ENCODE results near the gene CRYZL1.

The CRYZL1 gene

GRCh38 chr21:33568448-33568847, 73.1 kb downstream of the CRYZL1 start:
- no peak for ATAC-seq
- TF ChIP-seq ZC3H10 (CRISPR knock-in tag; IDR thresholded peaks at IDR 0.05) (no peak), ISL1 (CRISPR knock-in tag; IDR thresholded peaks at IDR 0.05) (no peak), CSRNP3 (CRISPR knock-in tag; IDR thresholded peaks at IDR 0.05) (no peak), PATZ1 (CRISPR knock-in tag; IDR thresholded peaks at IDR 0.05; ENCODE audit: borderline replicate concordance) (no peak), SNAI2 (CRISPR knock-in tag; IDR thresholded peaks at IDR 0.05) (no peak), TSHZ2 (CRISPR knock-in tag; IDR thresholded peaks at IDR 0.05) (no peak), ZNF70 (CRISPR knock-in tag; IDR thresholded peaks at IDR 0.05) (no peak), ZNF565 (CRISPR knock-in tag; conservative IDR thresholded peaks at IDR 0.05; ENCODE audit: low read depth) (no peak), BACH2 (CRISPR knock-in tag; IDR thresholded peaks at IDR 0.05; ENCODE audit: borderline replicate concordance) (no peak), ZNF8 (CRISPR knock-in tag; IDR thresholded peaks at IDR 0.05) (no peak), TOX (CRISPR knock-in tag; IDR thresholded peaks at IDR 0.05; ENCODE audit: borderline replicate concordance) (no peak), GLIS3 (CRISPR knock-in tag; IDR thresholded peaks at IDR 0.05) (no peak), ZFP30 (CRISPR knock-in tag; IDR thresholded peaks at IDR 0.05) (no peak), RARB (CRISPR knock-in tag; IDR thresholded peaks at IDR 0.05) (no peak), POU6F1 (CRISPR knock-in tag; IDR thresholded peaks at IDR 0.05; ENCODE audit: borderline replicate concordance, low read depth) (no peak), TCF4 (CRISPR knock-in tag; IDR thresholded peaks at IDR 0.05; ENCODE audit: borderline replicate concordance) (no peak), CSDC2 (CRISPR knock-in tag; IDR thresholded peaks at IDR 0.05) (no peak), ZFP3 (CRISPR knock-in tag; IDR thresholded peaks at IDR 0.05) (no peak)

- TF ChIP-seq ARNTL (CRISPR knock-in tag; IDR thresholded peaks at IDR 0.05; ENCODE audit: borderline replicate concordance, low read depth): no peak
- no peak for TF ChIP-seq CSDC2 (CRISPR knock-in tag; IDR thresholded peaks at IDR 0.05)
- TF ChIP-seq ZNF8 (CRISPR knock-in tag; IDR thresholded peaks at IDR 0.05): no peak
- TF ChIP-seq CREB5 (CRISPR knock-in tag; IDR thresholded peaks at IDR 0.05; ENCODE audit: low read depth): no peak
- no peak for TF ChIP-seq TOX (CRISPR knock-in tag; IDR thresholded peaks at IDR 0.05; ENCODE audit: borderline replicate concordance)
- no peak for TF ChIP-seq TSHZ2 (CRISPR knock-in tag; IDR thresholded peaks at IDR 0.05)
- TF ChIP-seq ZC3H10 (CRISPR knock-in tag; IDR thresholded peaks at IDR 0.05): no peak
- TF ChIP-seq CSRNP3 (CRISPR knock-in tag; IDR thresholded peaks at IDR 0.05): no peak
- no peak for TF ChIP-seq GLIS3 (CRISPR knock-in tag; IDR thresholded peaks at IDR 0.05)
- no peak for ATAC-seq
Observed at GRCh38 chr21:33567914-33568313, 73.6 kb downstream of the CRYZL1 start.
